Measurements from ENCODE around the gene FLNA. TPM values are rescaled to one million over a fixed set of nuclear protein-coding genes. Genes with fewer than 3 reads are reported as not detected.

The FLNA gene
- total and polyA plus RNA-seq, 10 of the 15 experiments (the other 5 are each of a cell fraction or from before 2014, with no cell fraction given): 5.1 to 643 (median 171) TPM

DNA sequence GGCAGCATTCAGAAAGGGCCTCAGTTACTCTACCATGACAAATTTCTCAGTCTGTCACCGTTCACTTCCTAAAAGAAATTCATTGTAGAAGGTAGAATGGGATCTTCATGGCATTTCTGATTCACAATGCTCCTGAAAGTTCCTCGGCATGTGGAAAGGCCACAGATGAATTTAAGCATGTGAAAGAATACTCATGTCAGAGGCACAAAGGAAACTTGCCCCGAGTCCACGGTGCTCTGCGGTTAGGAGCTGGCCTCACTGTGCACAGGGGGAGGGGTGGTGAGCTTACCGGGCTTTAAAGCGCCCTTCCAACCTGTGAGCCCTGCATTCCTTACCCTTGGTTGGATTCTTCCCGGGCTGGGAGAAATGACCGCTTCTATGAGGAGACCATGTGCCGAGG is 69.6 kb downstream of the FLNA start:
- 21% methylated on average over 10 of the region's 10 CpGs for WGBS (ENCODE audit: insufficient coverage, insufficient replicate concordance, low lambda C conversion rate, missing lambda C conversion rate)
- ChIA-PET CTCF (no interaction called here), RAD21 (ENCODE audit: unreplicated experiment) (no interaction called here), POLR2A (no interaction called here), SMC1A (ENCODE audit: uncharacterized antibody, unreplicated experiment) (no interaction called here)
- intact Hi-C loops (cut with micrococcal nuclease; ENCODE audit: unreplicated experiment): no loop called here
- Histone ChIP-seq H3K4me3 (no peak overlapping the region), H3K27ac (ENCODE audit: control insufficient read depth, insufficient read depth) (no peak overlapping the region), H4K20me1 (ENCODE audit: control insufficient read depth, insufficient read depth) (no peaks in the 10 kb centered on the region), H2AFZ (ENCODE audit: control insufficient read depth, low read depth, low read length) (no peak overlapping the region), H3K36me3 (ENCODE audit: control insufficient read depth in 2 of 2, insufficient read depth in 2 of 2, low read length in 1 of 2) (no peaks in the 10 kb centered on the region), H3K79me2 (ENCODE audit: control insufficient read depth, insufficient read depth, low read length) (no peaks in the 10 kb centered on the region), H3K9ac (ENCODE audit: control insufficient read depth, insufficient read depth, low read length) (no peak overlapping the region), H3K9me3 (replicated peaks; ENCODE audit: control insufficient read depth, insufficient read depth, low read length) (no peaks in the 10 kb centered on the region; the same call in 2 of the 3 replicates), H3K4me2 (ENCODE audit: control insufficient read depth, insufficient read depth) (no peak overlapping the region), H3K27me3 (replicated peaks in 1 of 2; ENCODE audit: control insufficient read depth in 2 of 2, insufficient read depth in 2 of 2, low read length in 1 of 2) (no peaks in the 10 kb centered on the region), H3K4me1 (ENCODE audit: control insufficient read depth, insufficient read depth, low read length) (no peaks in the 10 kb centered on the region)
- no peak for FAIRE-seq
- no peak for ATAC-seq
- in situ Hi-C loops (cut with MboI): loop anchor here (25.0 kb wide), 1 partner anchor 168 kb away; the partner anchor contains the start of gene OPN1LW
- BruUV-seq (replicated peaks): no TSS peak
- no peak for DNase-seq (ENCODE audit: low read depth, low spot score)
- TF ChIP-seq, protein P1, sequence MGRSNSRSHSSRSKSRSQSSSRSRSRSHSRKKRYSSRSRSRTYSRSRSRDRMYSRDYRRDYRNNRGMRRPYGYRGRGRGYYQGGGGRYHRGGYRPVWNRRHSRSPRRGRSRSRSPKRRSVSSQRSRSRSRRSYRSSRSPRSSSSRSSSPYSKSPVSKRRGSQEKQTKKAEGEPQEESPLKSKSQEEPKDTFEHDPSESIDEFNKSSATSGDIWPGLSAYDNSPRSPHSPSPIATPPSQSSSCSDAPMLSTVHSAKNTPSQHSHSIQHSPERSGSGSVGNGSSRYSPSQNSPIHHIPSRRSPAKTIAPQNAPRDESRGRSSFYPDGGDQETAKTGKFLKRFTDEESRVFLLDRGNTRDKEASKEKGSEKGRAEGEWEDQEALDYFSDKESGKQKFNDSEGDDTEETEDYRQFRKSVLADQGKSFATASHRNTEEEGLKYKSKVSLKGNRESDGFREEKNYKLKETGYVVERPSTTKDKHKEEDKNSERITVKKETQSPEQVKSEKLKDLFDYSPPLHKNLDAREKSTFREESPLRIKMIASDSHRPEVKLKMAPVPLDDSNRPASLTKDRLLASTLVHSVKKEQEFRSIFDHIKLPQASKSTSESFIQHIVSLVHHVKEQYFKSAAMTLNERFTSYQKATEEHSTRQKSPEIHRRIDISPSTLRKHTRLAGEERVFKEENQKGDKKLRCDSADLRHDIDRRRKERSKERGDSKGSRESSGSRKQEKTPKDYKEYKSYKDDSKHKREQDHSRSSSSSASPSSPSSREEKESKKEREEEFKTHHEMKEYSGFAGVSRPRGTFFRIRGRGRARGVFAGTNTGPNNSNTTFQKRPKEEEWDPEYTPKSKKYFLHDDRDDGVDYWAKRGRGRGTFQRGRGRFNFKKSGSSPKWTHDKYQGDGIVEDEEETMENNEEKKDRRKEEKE (IDR thresholded peaks at IDR 0.05): no peak
- TF ChIP-seq KAT2A (conservative IDR thresholded peaks at IDR 0.05; ENCODE audit: control insufficient read depth, low read depth, low read length) (no peak), EGR1 (IDR thresholded peaks at IDR 0.05; ENCODE audit: borderline replicate concordance in 1 of 2, low read depth in 2 of 2, low read length in 2 of 2) (no peak), POLR2AphosphoS5 (IDR thresholded peaks at IDR 0.05; ENCODE audit: low read length) (no peak), ASH2L (IDR thresholded peaks at IDR 0.05; ENCODE audit: borderline replicate concordance, low read depth) (no peak), CREB1 (IDR thresholded peaks at IDR 0.05; ENCODE audit: low read depth) (no peak), MXI1 (IDR thresholded peaks at IDR 0.05; ENCODE audit: low read depth, low read length) (no peak), STAT1 (conservative IDR thresholded peaks at IDR 0.05) (no peak), MYB (IDR thresholded peaks at IDR 0.05; ENCODE audit: borderline replicate concordance, low read depth, low read length) (no peak)
- TF ChIP-seq, protein P2, sequence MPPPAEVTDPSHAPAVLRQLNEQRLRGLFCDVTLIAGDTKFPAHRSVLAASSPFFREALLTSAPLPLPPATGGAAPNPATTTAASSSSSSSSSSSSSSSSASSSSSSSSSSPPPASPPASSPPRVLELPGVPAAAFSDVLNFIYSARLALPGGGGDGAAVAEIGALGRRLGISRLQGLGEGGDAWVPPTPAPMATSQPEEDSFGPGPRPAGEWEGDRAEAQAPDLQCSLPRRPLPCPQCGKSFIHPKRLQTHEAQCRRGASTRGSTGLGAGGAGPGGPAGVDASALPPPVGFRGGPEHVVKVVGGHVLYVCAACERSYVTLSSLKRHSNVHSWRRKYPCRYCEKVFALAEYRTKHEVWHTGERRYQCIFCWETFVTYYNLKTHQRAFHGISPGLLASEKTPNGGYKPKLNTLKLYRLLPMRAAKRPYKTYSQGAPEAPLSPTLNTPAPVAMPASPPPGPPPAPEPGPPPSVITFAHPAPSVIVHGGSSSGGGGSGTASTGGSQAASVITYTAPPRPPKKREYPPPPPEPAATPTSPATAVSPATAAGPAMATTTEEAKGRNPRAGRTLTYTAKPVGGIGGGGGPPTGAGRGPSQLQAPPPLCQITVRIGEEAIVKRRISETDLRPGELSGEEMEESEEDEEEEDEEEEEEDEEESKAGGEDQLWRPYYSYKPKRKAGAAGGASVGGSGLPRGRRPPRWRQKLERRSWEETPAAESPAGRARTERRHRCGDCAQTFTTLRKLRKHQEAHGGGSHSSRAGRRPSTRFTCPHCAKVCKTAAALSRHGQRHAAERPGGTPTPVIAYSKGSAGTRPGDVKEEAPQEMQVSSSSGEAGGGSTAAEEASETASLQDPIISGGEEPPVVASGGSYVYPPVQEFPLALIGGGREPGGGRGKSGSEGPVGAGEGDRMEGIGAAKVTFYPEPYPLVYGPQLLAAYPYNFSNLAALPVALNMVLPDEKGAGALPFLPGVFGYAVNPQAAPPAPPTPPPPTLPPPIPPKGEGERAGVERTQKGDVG (CRISPR knock-in tag; IDR thresholded peaks at IDR 0.05): no peak
- TF ChIP-seq, protein P3, sequence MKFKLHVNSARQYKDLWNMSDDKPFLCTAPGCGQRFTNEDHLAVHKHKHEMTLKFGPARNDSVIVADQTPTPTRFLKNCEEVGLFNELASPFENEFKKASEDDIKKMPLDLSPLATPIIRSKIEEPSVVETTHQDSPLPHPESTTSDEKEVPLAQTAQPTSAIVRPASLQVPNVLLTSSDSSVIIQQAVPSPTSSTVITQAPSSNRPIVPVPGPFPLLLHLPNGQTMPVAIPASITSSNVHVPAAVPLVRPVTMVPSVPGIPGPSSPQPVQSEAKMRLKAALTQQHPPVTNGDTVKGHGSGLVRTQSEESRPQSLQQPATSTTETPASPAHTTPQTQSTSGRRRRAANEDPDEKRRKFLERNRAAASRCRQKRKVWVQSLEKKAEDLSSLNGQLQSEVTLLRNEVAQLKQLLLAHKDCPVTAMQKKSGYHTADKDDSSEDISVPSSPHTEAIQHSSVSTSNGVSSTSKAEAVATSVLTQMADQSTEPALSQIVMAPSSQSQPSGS (IDR thresholded peaks at IDR 0.05; ENCODE audit: low read length): no peak
- TF ChIP-seq, protein P4, sequence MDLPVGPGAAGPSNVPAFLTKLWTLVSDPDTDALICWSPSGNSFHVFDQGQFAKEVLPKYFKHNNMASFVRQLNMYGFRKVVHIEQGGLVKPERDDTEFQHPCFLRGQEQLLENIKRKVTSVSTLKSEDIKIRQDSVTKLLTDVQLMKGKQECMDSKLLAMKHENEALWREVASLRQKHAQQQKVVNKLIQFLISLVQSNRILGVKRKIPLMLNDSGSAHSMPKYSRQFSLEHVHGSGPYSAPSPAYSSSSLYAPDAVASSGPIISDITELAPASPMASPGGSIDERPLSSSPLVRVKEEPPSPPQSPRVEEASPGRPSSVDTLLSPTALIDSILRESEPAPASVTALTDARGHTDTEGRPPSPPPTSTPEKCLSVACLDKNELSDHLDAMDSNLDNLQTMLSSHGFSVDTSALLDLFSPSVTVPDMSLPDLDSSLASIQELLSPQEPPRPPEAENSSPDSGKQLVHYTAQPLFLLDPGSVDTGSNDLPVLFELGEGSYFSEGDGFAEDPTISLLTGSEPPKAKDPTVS (IDR thresholded peaks at IDR 0.05; ENCODE audit: low read depth, low read length): no peak

All from GM12878 (cell line).